Cardiac muscle cell (in vitro differentiated cells and primary cell): ENCODE data around the gene PHACTR2. TPM values are rescaled to one million over a fixed set of nuclear protein-coding genes. Genes with fewer than 3 reads are reported as not detected.
A peak's percentile ranks its signal among the peaks of the same experiment; 100 is the strongest.

Experiments
- DNase-seq, 2 donors: peaks; one replicate each; pipeline versions ENCODE4 v3.0.0 to v3.0.0-alpha.2; 2010 to 2017; ENCODE audit warnings: low read depth in 1 of 2, low spot score in 1 of 2
- H3K27ac ChIP-seq: fragments of 200-600 bp; sonication (generic); 2 replicates; pipeline ENCODE4 v1.5.1; 2016
- H3K27me3 ChIP-seq: fragments of 200-600 bp; sonication (generic); 2 replicates; pipeline ENCODE4 v1.6.0; 2016; ENCODE audit warnings: control low read depth
- H3K36me3 ChIP-seq: fragments of 200-600 bp; sonication (generic); 2 replicates; pipeline ENCODE4 v1.5.1; 2016; ENCODE audit warnings: control low read depth
- H3K4me1 ChIP-seq: fragments of 200-600 bp; sonication (generic); 2 replicates; pipeline ENCODE4 v1.8.1; 2017; ENCODE audit warnings: low read depth, mild to moderate bottlenecking, mixed run types
- H3K4me3 ChIP-seq: fragments of 200-600 bp; sonication (generic); 2 replicates; pipeline ENCODE4 v1.5.1; 2016; ENCODE audit warnings: mild to moderate bottlenecking
- H3K9me3 ChIP-seq: fragments of 200-600 bp; sonication (generic); 2 replicates; pipeline ENCODE4 v1.5.1; 2017; ENCODE audit warnings: low read depth, mild to moderate bottlenecking, control low read depth
- CTCF ChIP-seq: IDR thresholded peaks from 2 replicates; pipeline ENCODE4 v1.5.1; 2012; ENCODE audit warnings: low read depth, mild to moderate bottlenecking, low read length
- polyA plus RNA-seq: library from polyadenylated mRNA; unstranded; fragments of >200 nt; fragmentation: Nextera tagmentation; extraction: Ambion mirVana; gene quantifications from 2 replicates; pipeline ENCODE4 v1.2.1, GENCODE V29; 2016
- total RNA-seq: library from RNA; depleted of rRNA; stranded (reverse); fragments of >200 nt; gene quantifications from 2 replicates; pipeline ENCODE4 v1.2.3, GENCODE V29; 2016

Gene PHACTR2
- total and polyA plus RNA-seq, 2 experiments from 2014 or later: 47.3 to 52.3 TPM

- TF ChIP-seq CTCF: no peak
- Histone ChIP-seq H3K27me3 (no peaks in the 10 kb centered on the region), H3K9me3 (no peaks in the 10 kb centered on the region), H3K4me1 (peaks cover 12% of the 10 kb centered on the region), H3K36me3 (no peaks in the 10 kb centered on the region), H3K27ac (no peak overlapping the region), H3K4me3 (no peak overlapping the region)
- DNase-seq: no peak
Measured at GRCh38 chr6:143694013-143694412, 16.2 kb downstream of the PHACTR2 start.

- H3K27ac ChIP-seq: no peak overlapping the region
- DNase-seq: no peak
- no peak for TF ChIP-seq CTCF
- no peak overlapping the region for H3K4me3 ChIP-seq
- no peaks in the 10 kb centered on the region for H3K9me3 ChIP-seq
- no peaks in the 10 kb centered on the region for H3K36me3 ChIP-seq
- H3K4me1 ChIP-seq: peaks cover 12% of the 10 kb centered on the region
- no peaks in the 10 kb centered on the region for H3K27me3 ChIP-seq
Measured at GRCh38 chr6:143694560-143694959, 16.8 kb downstream of the PHACTR2 start.

GRCh38 chr6:143695130-143695968 lies 17.6 kb downstream of the PHACTR2 start:
- H3K27me3 ChIP-seq: no peaks in the 10 kb centered on the region
- no peaks in the 10 kb centered on the region for H3K9me3 ChIP-seq
- no peaks in the 10 kb centered on the region for H3K36me3 ChIP-seq
- H3K27ac ChIP-seq: no peak overlapping the region
- H3K4me1 ChIP-seq: peaks cover 12% of the 10 kb centered on the region
- DNase-seq: no peak
- no peak overlapping the region for H3K4me3 ChIP-seq
- no peak for TF ChIP-seq CTCF

- peak overlapping the region; percentile 35 for H3K27ac ChIP-seq
Measured at GRCh38 chr6:143695969-143696663, 18.4 kb downstream of the PHACTR2 start.

GRCh38 chr6:143696664-143697000 lies 18.9 kb downstream of the PHACTR2 start:
- Histone ChIP-seq H3K27ac (peak overlapping the region; percentile 35), H3K9me3 (no peaks in the 10 kb centered on the region), H3K36me3 (no peaks in the 10 kb centered on the region), H3K4me3 (no peak overlapping the region), H3K27me3 (no peaks in the 10 kb centered on the region), H3K4me1 (peaks cover 16% of the 10 kb centered on the region)
- TF ChIP-seq CTCF: no peak
- no peak for DNase-seq

More at GRCh38 chr6:143695969-143696663, 18.4 kb downstream of the PHACTR2 start:
- Histone ChIP-seq H3K4me3 (no peak overlapping the region), H3K9me3 (no peaks in the 10 kb centered on the region), H3K36me3 (no peaks in the 10 kb centered on the region), H3K27me3 (no peaks in the 10 kb centered on the region), H3K4me1 (peaks cover 12% of the 10 kb centered on the region)
- no peak for TF ChIP-seq CTCF
- no peak for DNase-seq
